WTC11 (cell line): ENCODE results near the gene CAMSAP3. TPM values are rescaled to one million over a fixed set of nuclear protein-coding genes. Genes with fewer than 3 reads are reported as not detected.
A peak's percentile ranks its signal among the peaks of the same experiment; 100 is the strongest.

Experiments
- ATAC-seq: fragments of 200-7000 bp; cut with Tn5 transposase; 2 replicates; pipeline ENCODE4 v1.10.0; 2021; ENCODE audit warnings: mild to moderate bottlenecking, moderate library complexity
- CTCF ChIA-PET: fragments of 300-600 bp; sonication (Branson Sonifier 250); formaldehyde crosslinking; loops from one replicate; lab custom pipeline; 2021; ENCODE audit warnings: antibody characterized with exemption; lab: Charles Lee
- POLR2A ChIA-PET: fragments of 350-600 bp; sonication (Branson Sonifier 250); formaldehyde crosslinking; loops from one replicate; lab custom pipeline; 2021; ENCODE audit warnings: antibody characterized with exemption; lab: Charles Lee
- DNase-seq: peaks from one replicate; pipeline ENCODE4 v3.0.0; 2021; ENCODE audit warnings: low spot score
- H3K27ac Mint-ChIP-seq: 2 replicates; pipeline ENCODE4 v1.8.0; 2021; ENCODE audit warnings: mixed read lengths
- H3K27me3 Mint-ChIP-seq: 2 replicates; pipeline ENCODE4 v1.8.0; 2021; ENCODE audit warnings: low read depth, mild to moderate bottlenecking, moderate library complexity, mixed read lengths
- H3K36me3 Mint-ChIP-seq: 2 replicates; pipeline ENCODE4 v1.8.0; 2021; ENCODE audit warnings: mixed read lengths
- H3K4me1 Mint-ChIP-seq: 2 replicates; pipeline ENCODE4 v1.8.0; 2022; ENCODE audit warnings: mixed read lengths
- H3K4me3 Mint-ChIP-seq: 2 replicates; pipeline ENCODE4 v1.8.0; 2021; ENCODE audit warnings: mild to moderate bottlenecking, moderate library complexity, mixed read lengths
- H3K9me3 Mint-ChIP-seq: 2 replicates; pipeline ENCODE4 v1.8.0; 2021; ENCODE audit warnings: mixed read lengths
- ETV6 ChIP-seq: sonication (generic); formaldehyde crosslinking; IDR thresholded peaks from 2 replicates; pipeline ENCODE4 v1.8.1; 2022; ENCODE audit warnings: mild to moderate bottlenecking, missing genetic modification reagents
- FOXP1 ChIP-seq: sonication (generic); formaldehyde crosslinking; IDR thresholded peaks from 2 replicates; pipeline ENCODE4 v1.8.0; 2022; ENCODE audit warnings: missing genetic modification reagents, mild to moderate bottlenecking, moderate library complexity, borderline replicate concordance
- HMGA2 ChIP-seq: fragments of 250-450 bp; sonication (Bioruptor Pico); IDR thresholded peaks from 2 replicates; pipeline ENCODE4 v1.4.0; 2021; ENCODE audit warnings: mild to moderate bottlenecking, moderate library complexity
- NFYB ChIP-seq: sonication (generic); formaldehyde crosslinking; conservative IDR thresholded peaks from 2 replicates; pipeline ENCODE4 v1.8.0; 2022; ENCODE audit warnings: low read depth, missing genetic modification reagents
- NR2C2 ChIP-seq: sonication (generic); formaldehyde crosslinking; IDR thresholded peaks from 2 replicates; pipeline ENCODE4 v1.8.0; 2022; ENCODE audit warnings: mild to moderate bottlenecking, missing genetic modification reagents
- RORB ChIP-seq: fragments of 250-450 bp; sonication (Bioruptor Pico); IDR thresholded peaks from 2 replicates; pipeline ENCODE4 v1.9.0; 2021; ENCODE audit warnings: mild to moderate bottlenecking
- SP1 ChIP-seq: sonication (generic); formaldehyde crosslinking; conservative IDR thresholded peaks from 2 replicates; pipeline ENCODE4 v1.8.1; 2022; ENCODE audit warnings: missing genetic modification reagents
- TCF7 ChIP-seq: sonication (generic); formaldehyde crosslinking; IDR thresholded peaks from 2 replicates; pipeline ENCODE4 v1.8.0; 2022; ENCODE audit warnings: mild to moderate bottlenecking, low read depth, missing genetic modification reagents, moderate library complexity
- TEAD1 ChIP-seq: sonication (generic); formaldehyde crosslinking; IDR thresholded peaks from 2 replicates; pipeline ENCODE4 v1.8.0; 2022; ENCODE audit warnings: mild to moderate bottlenecking, missing genetic modification reagents
- ZNF396 ChIP-seq: fragments of 250-450 bp; sonication (Bioruptor Pico); IDR thresholded peaks from 2 replicates; pipeline ENCODE4 v1.8.0; 2021; ENCODE audit warnings: mild to moderate bottlenecking, moderate library complexity, borderline replicate concordance
- total RNA-seq: library from RNA; stranded (reverse); gene quantifications from 3 replicates; pipeline ENCODE4 v1.2.3, GENCODE V29; 2021
- TF ChIP-seq, protein P1 (sequence below): sonication (generic); formaldehyde crosslinking; IDR thresholded peaks from 2 replicates; pipeline ENCODE4 v1.8.1; 2023; ENCODE audit warnings: mild to moderate bottlenecking, moderate library complexity, missing genetic modification reagents
- TF ChIP-seq, protein P2 (sequence below): sonication (generic); formaldehyde crosslinking; IDR thresholded peaks from 2 replicates; pipeline ENCODE4 v1.8.1; 2023; ENCODE audit warnings: mild to moderate bottlenecking, missing genetic modification reagents
- TF ChIP-seq, protein P3 (sequence below): sonication (generic); formaldehyde crosslinking; IDR thresholded peaks from 2 replicates; pipeline ENCODE4 v1.8.1; 2022; ENCODE audit warnings: low read depth, mild to moderate bottlenecking, moderate library complexity, missing genetic modification reagents, borderline replicate concordance
- TF ChIP-seq, protein P4 (sequence below): sonication (generic); formaldehyde crosslinking; IDR thresholded peaks from 2 replicates; pipeline ENCODE4 v1.8.0; 2022; ENCODE audit warnings: mild to moderate bottlenecking, missing genetic modification reagents
- TF ChIP-seq, protein P5 (sequence below): sonication (generic); formaldehyde crosslinking; IDR thresholded peaks from 2 replicates; pipeline ENCODE4 v1.8.1; 2023; ENCODE audit warnings: mild to moderate bottlenecking, missing genetic modification reagents, moderate library complexity
- TF ChIP-seq, protein P6 (sequence below): fragments of 250-450 bp; sonication (Bioruptor Pico); IDR thresholded peaks from 2 replicates; pipeline ENCODE4 v1.9.0; 2021; ENCODE audit warnings: moderate library complexity, mild to moderate bottlenecking, inconsistent platforms, borderline replicate concordance
- TF ChIP-seq, protein P7 (sequence below): sonication (generic); formaldehyde crosslinking; conservative IDR thresholded peaks from 2 replicates; pipeline ENCODE4 v1.8.1; 2023; ENCODE audit warnings: mild to moderate bottlenecking, low read depth, missing genetic modification reagents, moderate library complexity
- TF ChIP-seq, protein P8 (sequence below): sonication (generic); formaldehyde crosslinking; IDR thresholded peaks from 2 replicates; pipeline ENCODE4 v1.8.0; 2022; ENCODE audit warnings: mild to moderate bottlenecking, missing genetic modification reagents

CAMSAP3 gene
- total RNA-seq, 1 experiment from 2014 or later = 27.8 TPM

DNA sequence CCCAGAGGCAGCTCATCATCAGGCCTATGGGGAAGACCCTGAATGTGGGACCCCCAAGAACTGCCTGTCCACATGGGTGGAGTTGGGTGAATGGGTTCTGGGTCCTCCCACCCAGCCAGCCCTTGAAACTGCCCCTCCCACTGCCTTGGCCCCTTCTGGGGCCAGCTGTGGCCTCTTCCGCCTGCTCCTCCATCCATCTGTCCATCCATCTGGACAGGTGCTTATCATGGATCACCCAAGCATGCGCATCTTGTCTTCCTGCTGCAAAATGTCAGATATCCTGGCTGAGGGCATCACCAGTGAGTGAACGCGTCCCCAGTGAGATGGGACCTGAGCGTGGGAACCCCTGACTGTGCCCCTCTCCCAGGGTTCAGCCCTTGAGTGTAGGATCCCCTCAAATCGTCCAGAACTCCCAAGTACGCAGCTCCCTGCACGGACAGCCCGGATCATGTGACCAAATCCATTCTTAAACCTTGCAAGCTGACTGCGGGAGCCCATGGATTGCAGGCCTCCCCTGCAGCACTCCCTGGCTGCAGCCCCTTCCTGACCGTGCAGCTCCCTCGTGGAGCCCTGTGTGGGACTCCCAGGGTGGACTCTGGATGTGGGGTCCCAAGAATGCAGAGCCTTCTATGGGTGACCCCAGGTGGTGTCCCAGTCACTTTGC, 43.3 kb downstream of the CAMSAP3 start:
- no peak for ATAC-seq
- TF ChIP-seq, protein P1, sequence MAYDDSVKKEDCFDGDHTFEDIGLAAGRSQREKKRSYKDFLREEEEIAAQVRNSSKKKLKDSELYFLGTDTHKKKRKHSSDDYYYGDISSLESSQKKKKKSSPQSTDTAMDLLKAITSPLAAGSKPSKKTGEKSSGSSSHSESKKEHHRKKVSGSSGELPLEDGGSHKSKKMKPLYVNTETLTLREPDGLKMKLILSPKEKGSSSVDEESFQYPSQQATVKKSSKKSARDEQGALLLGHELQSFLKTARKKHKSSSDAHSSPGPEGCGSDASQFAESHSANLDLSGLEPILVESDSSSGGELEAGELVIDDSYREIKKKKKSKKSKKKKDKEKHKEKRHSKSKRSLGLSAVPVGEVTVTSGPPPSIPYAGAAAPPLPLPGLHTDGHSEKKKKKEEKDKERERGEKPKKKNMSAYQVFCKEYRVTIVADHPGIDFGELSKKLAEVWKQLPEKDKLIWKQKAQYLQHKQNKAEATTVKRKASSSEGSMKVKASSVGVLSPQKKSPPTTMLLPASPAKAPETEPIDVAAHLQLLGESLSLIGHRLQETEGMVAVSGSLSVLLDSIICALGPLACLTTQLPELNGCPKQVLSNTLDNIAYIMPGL (CRISPR knock-in tag) = no peak
- TF ChIP-seq, protein P2, sequence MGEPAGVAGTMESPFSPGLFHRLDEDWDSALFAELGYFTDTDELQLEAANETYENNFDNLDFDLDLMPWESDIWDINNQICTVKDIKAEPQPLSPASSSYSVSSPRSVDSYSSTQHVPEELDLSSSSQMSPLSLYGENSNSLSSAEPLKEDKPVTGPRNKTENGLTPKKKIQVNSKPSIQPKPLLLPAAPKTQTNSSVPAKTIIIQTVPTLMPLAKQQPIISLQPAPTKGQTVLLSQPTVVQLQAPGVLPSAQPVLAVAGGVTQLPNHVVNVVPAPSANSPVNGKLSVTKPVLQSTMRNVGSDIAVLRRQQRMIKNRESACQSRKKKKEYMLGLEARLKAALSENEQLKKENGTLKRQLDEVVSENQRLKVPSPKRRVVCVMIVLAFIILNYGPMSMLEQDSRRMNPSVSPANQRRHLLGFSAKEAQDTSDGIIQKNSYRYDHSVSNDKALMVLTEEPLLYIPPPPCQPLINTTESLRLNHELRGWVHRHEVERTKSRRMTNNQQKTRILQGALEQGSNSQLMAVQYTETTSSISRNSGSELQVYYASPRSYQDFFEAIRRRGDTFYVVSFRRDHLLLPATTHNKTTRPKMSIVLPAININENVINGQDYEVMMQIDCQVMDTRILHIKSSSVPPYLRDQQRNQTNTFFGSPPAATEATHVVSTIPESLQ (CRISPR knock-in tag) = no peak
- TF ChIP-seq TCF7 (no peak), NFYB (CRISPR knock-in tag) (no peak), TEAD1 (no peak)
- TF ChIP-seq, protein P3, sequence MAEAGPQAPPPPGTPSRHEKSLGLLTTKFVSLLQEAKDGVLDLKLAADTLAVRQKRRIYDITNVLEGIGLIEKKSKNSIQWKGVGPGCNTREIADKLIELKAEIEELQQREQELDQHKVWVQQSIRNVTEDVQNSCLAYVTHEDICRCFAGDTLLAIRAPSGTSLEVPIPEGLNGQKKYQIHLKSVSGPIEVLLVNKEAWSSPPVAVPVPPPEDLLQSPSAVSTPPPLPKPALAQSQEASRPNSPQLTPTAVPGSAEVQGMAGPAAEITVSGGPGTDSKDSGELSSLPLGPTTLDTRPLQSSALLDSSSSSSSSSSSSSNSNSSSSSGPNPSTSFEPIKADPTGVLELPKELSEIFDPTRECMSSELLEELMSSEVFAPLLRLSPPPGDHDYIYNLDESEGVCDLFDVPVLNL = no peak
- TF ChIP-seq, all 79 proteins: peak for 0
- no peak for DNase-seq
- H3K27ac Mint-ChIP-seq = peak overlapping the region; percentile 74; the same call in 1 of the 2 replicates
- peaks cover 8% of the 10 kb centered on the region for H3K9me3 Mint-ChIP-seq
- peaks cover 29% of the 10 kb centered on the region for H3K27me3 Mint-ChIP-seq
- H3K4me1 Mint-ChIP-seq = no peaks in the 10 kb centered on the region
- peaks cover 7% of the 10 kb centered on the region; the same call in 1 of the 2 replicates for H3K36me3 Mint-ChIP-seq
- CTCF ChIA-PET = interaction anchor here (1.3 to 2.1 kb wide), 3 partner anchors 10 to 71 kb away, joined by 4 to 9 read pairs (median 4); partner anchors contain the start of genes PET100, TRAPPC5 and XAB2
- H3K4me3 Mint-ChIP-seq = peak overlapping the region; percentile 6; the same call in 1 of the 2 replicates
- POLR2A ChIA-PET = no interaction called here

DNA sequence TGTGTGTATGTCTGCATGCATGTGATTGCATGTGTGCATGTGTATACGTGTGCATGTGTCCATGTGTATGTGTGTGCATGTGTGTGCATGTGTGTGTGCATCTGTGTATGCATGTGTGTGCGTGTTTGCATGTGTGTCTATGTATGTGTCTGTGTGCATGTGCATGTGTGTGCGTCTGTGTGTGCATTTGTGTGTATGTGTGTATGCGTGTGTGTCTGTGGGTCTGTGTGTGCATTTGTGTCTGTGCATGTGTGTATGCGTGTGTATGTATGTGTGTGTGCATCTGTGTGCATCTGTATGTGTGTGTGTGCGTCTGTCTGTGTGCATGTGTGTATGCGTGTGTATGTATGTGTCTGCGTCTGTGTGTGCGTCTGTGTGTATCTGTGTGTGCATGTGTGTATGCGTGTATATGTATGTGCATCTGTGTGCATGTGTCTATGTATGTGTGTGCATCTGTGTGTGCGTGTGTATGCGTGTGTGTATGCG, 44.2 kb downstream of the CAMSAP3 start:
- ChIA-PET POLR2A (no interaction called here), CTCF (no interaction called here)
- Mint-ChIP-seq H3K9me3 (peaks cover 8% of the 10 kb centered on the region), H3K27me3 (peaks cover 20% of the 10 kb centered on the region), H3K4me3 (no peak overlapping the region), H3K4me1 (no peaks in the 10 kb centered on the region), H3K27ac (peak overlapping the region; percentile 66; the same call in 1 of the 2 replicates), H3K36me3 (peaks cover 7% of the 10 kb centered on the region; the same call in 1 of the 2 replicates)
- ATAC-seq (no peak), DNase-seq (no peak)
- TF ChIP-seq, protein P4, sequence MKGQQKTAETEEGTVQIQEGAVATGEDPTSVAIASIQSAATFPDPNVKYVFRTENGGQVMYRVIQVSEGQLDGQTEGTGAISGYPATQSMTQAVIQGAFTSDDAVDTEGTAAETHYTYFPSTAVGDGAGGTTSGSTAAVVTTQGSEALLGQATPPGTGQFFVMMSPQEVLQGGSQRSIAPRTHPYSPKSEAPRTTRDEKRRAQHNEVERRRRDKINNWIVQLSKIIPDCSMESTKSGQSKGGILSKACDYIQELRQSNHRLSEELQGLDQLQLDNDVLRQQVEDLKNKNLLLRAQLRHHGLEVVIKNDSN (CRISPR knock-in tag) = no peak
- TF ChIP-seq NR2C2 (CRISPR knock-in tag) (no peak), ZNF396 (no peak), SP1 (CRISPR knock-in tag) (no peak)
- TF ChIP-seq, protein P5, sequence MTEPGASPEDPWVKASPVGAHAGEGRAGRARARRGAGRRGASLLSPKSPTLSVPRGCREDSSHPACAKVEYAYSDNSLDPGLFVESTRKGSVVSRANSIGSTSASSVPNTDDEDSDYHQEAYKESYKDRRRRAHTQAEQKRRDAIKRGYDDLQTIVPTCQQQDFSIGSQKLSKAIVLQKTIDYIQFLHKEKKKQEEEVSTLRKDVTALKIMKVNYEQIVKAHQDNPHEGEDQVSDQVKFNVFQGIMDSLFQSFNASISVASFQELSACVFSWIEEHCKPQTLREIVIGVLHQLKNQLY = no peak
- TF ChIP-seq, protein P6, sequence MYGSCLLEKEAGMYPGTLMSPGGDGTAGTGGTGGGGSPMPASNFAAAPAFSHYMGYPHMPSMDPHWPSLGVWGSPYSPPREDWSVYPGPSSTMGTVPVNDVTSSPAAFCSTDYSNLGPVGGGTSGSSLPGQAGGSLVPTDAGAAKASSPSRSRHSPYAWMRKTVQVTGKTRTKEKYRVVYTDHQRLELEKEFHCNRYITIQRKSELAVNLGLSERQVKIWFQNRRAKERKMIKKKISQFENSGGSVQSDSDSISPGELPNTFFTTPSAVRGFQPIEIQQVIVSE (CRISPR knock-in tag) = no peak

DNA sequence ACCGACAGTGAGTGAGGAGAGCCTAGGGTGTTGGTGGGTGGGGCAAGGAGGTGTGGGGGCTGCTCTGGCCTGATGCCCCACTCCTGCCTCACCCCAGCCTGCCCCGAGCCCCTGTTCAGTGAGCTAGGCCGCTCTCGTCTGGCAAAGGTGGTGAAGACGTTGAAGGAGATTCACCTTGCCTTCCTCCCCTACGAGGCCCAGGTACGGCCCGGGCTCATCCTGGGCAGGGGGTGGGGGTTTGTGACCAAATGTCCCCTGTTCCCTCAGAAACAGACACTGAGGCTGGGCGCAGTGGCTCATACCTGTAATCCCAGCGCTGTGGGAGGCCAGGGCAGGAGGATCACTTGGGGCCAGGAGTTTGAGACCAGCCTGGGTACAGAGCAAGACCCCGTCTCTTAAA, 45.1 kb downstream of the CAMSAP3 start:
- Mint-ChIP-seq H3K9me3 (peaks cover 8% of the 10 kb centered on the region), H3K4me1 (no peaks in the 10 kb centered on the region), H3K36me3 (peaks cover 7% of the 10 kb centered on the region; the same call in 1 of the 2 replicates), H3K4me3 (no peak overlapping the region), H3K27ac (no peak overlapping the region), H3K27me3 (peaks cover 11% of the 10 kb centered on the region)
- DNase-seq (no peak), ATAC-seq (no peak)
- CTCF ChIA-PET = interaction anchor here (0.6 to 2.8 kb wide), 24 partner anchors 11 to 217 kb away, joined by 3 to 37 read pairs (median 4); partner anchors contain the start of genes CAMSAP3, PET100, TRAPPC5 and XAB2
- POLR2A ChIA-PET = no interaction called here
- TF ChIP-seq TCF7 (no peak), RORB (CRISPR knock-in tag) (no peak), HMGA2 (CRISPR knock-in tag) (no peak), ETV6 (no peak), TEAD1 (no peak), FOXP1 (CRISPR knock-in tag) (no peak)
- TF ChIP-seq, protein P7, sequence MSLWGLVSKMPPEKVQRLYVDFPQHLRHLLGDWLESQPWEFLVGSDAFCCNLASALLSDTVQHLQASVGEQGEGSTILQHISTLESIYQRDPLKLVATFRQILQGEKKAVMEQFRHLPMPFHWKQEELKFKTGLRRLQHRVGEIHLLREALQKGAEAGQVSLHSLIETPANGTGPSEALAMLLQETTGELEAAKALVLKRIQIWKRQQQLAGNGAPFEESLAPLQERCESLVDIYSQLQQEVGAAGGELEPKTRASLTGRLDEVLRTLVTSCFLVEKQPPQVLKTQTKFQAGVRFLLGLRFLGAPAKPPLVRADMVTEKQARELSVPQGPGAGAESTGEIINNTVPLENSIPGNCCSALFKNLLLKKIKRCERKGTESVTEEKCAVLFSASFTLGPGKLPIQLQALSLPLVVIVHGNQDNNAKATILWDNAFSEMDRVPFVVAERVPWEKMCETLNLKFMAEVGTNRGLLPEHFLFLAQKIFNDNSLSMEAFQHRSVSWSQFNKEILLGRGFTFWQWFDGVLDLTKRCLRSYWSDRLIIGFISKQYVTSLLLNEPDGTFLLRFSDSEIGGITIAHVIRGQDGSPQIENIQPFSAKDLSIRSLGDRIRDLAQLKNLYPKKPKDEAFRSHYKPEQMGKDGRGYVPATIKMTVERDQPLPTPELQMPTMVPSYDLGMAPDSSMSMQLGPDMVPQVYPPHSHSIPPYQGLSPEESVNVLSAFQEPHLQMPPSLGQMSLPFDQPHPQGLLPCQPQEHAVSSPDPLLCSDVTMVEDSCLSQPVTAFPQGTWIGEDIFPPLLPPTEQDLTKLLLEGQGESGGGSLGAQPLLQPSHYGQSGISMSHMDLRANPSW = no peak
- TF ChIP-seq, protein P8, sequence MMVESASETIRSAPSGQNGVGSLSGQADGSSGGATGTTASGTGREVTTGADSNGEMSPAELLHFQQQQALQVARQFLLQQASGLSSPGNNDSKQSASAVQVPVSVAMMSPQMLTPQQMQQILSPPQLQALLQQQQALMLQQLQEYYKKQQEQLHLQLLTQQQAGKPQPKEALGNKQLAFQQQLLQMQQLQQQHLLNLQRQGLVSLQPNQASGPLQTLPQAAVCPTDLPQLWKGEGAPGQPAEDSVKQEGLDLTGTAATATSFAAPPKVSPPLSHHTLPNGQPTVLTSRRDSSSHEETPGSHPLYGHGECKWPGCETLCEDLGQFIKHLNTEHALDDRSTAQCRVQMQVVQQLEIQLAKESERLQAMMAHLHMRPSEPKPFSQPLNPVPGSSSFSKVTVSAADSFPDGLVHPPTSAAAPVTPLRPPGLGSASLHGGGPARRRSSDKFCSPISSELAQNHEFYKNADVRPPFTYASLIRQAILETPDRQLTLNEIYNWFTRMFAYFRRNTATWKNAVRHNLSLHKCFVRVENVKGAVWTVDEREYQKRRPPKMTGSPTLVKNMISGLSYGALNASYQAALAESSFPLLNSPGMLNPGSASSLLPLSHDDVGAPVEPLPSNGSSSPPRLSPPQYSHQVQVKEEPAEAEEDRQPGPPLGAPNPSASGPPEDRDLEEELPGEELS (CRISPR knock-in tag) = no peak
